ENCODE data around the gene PRDM9.
"Not testable (repeated sequence)": the region's sequence is repeated elsewhere in the genome, so short reads cannot be mapped to it uniquely, and the experiment has no call there.

- TF ChIP-seq CTCF (IDR thresholded peaks at IDR 0.05; ENCODE audit: low read depth, low read length); EZH2phosphoT487 (IDR thresholded peaks at IDR 0.05; ENCODE audit: low read depth): not testable (repeated sequence)
These were observed 3.0 kb downstream of the PRDM9 start for GRCh38 chr5:23510434-23510833.

Measured in OCI-LY3 (cell line).